Endothelial cell of umbilical vein (primary cell): ENCODE results near the gene RGS18. TPM values are rescaled to one million over a fixed set of nuclear protein-coding genes. Genes with fewer than 3 reads are reported as not detected.
A peak's percentile ranks its signal among the peaks of the same experiment; 100 is the strongest.

Experiments
- Bru-seq: library from RNA; stranded (reverse); fragments of 400-500 nt; gene quantifications from one replicate; lab custom pipeline; 2021; lab: Mats Ljungman, UMichigan
- BruChase-seq, 2 experiments: library from RNA; stranded (reverse); fragments of 400-500 nt; gene quantifications; one replicate each; lab custom pipeline; 2021; lab: Mats Ljungman, UMichigan
- BruUV-seq: library from RNA; stranded (reverse); fragments of 400-500 nt; replicated peaks from 2 replicates; lab custom pipeline; 2021; lab: Mats Ljungman, UMichigan
- CTCF ChIA-PET: fragments of 300-600, 350-600 bp; sonication (Branson Sonifier 250); formaldehyde crosslinking; loops from one replicate; lab custom pipeline; 2021; ENCODE audit warnings: antibody characterized with exemption, inconsistent platforms; lab: Charles Lee
- POLR2A ChIA-PET: fragments of 300-600, 350-600 bp; sonication (Branson Sonifier 250); formaldehyde crosslinking; loops from one replicate; lab custom pipeline; 2021; ENCODE audit warnings: antibody characterized with exemption, inconsistent platforms; lab: Charles Lee
- DNase-seq: peaks from one replicate; pipeline ENCODE4 v3.0.0-alpha.2; 2011; ENCODE audit warnings: low read depth, low spot score
- FAIRE-seq: peaks from 2 replicates; lab custom pipeline; 2011; peaks lifted over from hg19 to GRCh38; lab: Jason Lieb, UNC
- H2AFZ ChIP-seq: 2 replicates; pipeline ENCODE4 v1.6.0; 2012; ENCODE audit warnings: low read depth, low read length, control low read depth, inconsistent platforms
- H3K27ac ChIP-seq: 2 replicates; pipeline ENCODE4 v1.5.1; 2011; ENCODE audit warnings: low read depth, mild to moderate bottlenecking, control low read depth, low read length, moderate library complexity; ENCODE audit not compliant: insufficient read depth
- H3K27me3 ChIP-seq, 2 experiments: 2 replicates each; pipeline versions ENCODE4 v1.6.0 to v1.6.1; 2011; ENCODE audit warnings: low read length in 2 of 2, mixed read lengths in 1 of 2; ENCODE audit not compliant: control insufficient read depth in 2 of 2, insufficient read depth in 2 of 2
- H3K36me3 ChIP-seq, 2 experiments: 2 replicates in 1 of 2; 3 replicates in 1 of 2; pipeline ENCODE4 v1.5.1; 2011; ENCODE audit warnings: low read length in 2 of 2, mild to moderate bottlenecking in 1 of 2, moderate library complexity in 1 of 2; ENCODE audit not compliant: control insufficient read depth in 2 of 2, insufficient read depth in 2 of 2; ENCODE audit errors: extremely low read depth in 1 of 2
- H3K4me1 ChIP-seq: 3 replicates; pipeline ENCODE4 v1.5.1; 2011; ENCODE audit warnings: mild to moderate bottlenecking, low read length; ENCODE audit not compliant: control insufficient read depth, insufficient read depth; ENCODE audit errors: extremely low read depth
- H3K4me2 ChIP-seq: 2 replicates; pipeline ENCODE4 v1.6.1; 2011; ENCODE audit warnings: low read length, control low read depth, mixed read lengths; ENCODE audit not compliant: insufficient read depth
- H3K4me3 ChIP-seq, 3 experiments: fragments of 200-600 bp in 1 of 3; sonication (generic), shearing (Covaris generic) in 1 of 3; replicated peaks in 1 of 3; 2 replicates each; pipeline ENCODE4 v1.5.1; 2011 to 2016; ENCODE audit warnings: control low read depth in 3 of 3, low read length in 3 of 3, mild to moderate bottlenecking in 2 of 3, inconsistent platforms in 1 of 3, low read depth in 1 of 3, moderate library complexity in 1 of 3; ENCODE audit not compliant: insufficient read depth in 1 of 3
- H3K79me2 ChIP-seq: 2 replicates; pipeline ENCODE4 v1.6.0; 2012; ENCODE audit warnings: low read length, inconsistent platforms; ENCODE audit not compliant: control insufficient read depth, insufficient read depth
- H3K9ac ChIP-seq: replicated peaks from 2 replicates; pipeline ENCODE3; 2011; ENCODE audit warnings: low read length, control low read depth; ENCODE audit not compliant: insufficient read depth; ENCODE audit errors: extremely low read depth
- H3K9me1 ChIP-seq: replicated peaks from 3 replicates; pipeline ENCODE4 v1.6.0; 2011; ENCODE audit warnings: mild to moderate bottlenecking, low read length; ENCODE audit not compliant: control insufficient read depth, insufficient read depth; ENCODE audit errors: extremely low read depth
- H3K9me3 ChIP-seq: replicated peaks from 2 replicates; pipeline ENCODE4 v1.5.1; 2012; ENCODE audit warnings: low read length, inconsistent platforms; ENCODE audit not compliant: control insufficient read depth, insufficient read depth
- H4K20me1 ChIP-seq: replicated peaks from 2 replicates; pipeline ENCODE3; 2011; ENCODE audit warnings: mild to moderate bottlenecking, low read length; ENCODE audit not compliant: control insufficient read depth, insufficient read depth; ENCODE audit errors: extremely low read depth
- EZH2 ChIP-seq: IDR thresholded peaks from 2 replicates; pipeline ENCODE4 v1.6.1; 2012; ENCODE audit warnings: borderline replicate concordance, low read depth, mild to moderate bottlenecking, moderate library complexity, low read length, inconsistent platforms; ENCODE audit not compliant: severe bottlenecking
- FOS ChIP-seq: IDR thresholded peaks from 2 replicates; pipeline ENCODE4 v1.6.1; 2011; ENCODE audit warnings: mild to moderate bottlenecking, low read length, moderate library complexity, borderline replicate concordance; ENCODE audit not compliant: insufficient read depth
- GATA2 ChIP-seq: IDR thresholded peaks from 2 replicates; pipeline ENCODE4 v1.7.0; 2011; ENCODE audit warnings: low read depth, mild to moderate bottlenecking, moderate library complexity, mixed read lengths, low read length; ENCODE audit not compliant: insufficient read length, insufficient read depth
- JUN ChIP-seq: IDR thresholded peaks from 2 replicates; pipeline ENCODE4 v1.6.1; 2011; ENCODE audit warnings: borderline replicate concordance, low read depth; ENCODE audit not compliant: insufficient read length, insufficient read depth
- MYC ChIP-seq: IDR thresholded peaks from one replicate; pipeline ENCODE4 v1.6.1; 2011; ENCODE audit warnings: mild to moderate bottlenecking, low read depth, low read length
- POLR2A ChIP-seq: IDR thresholded peaks from 2 replicates; pipeline ENCODE4 v1.6.1; 2012; ENCODE audit warnings: low read depth, mild to moderate bottlenecking, control low read depth, low read length
- POLR2AphosphoS5 ChIP-seq: IDR thresholded peaks from 2 replicates; pipeline ENCODE4 v1.6.1; 2012; ENCODE audit warnings: low read depth, mild to moderate bottlenecking, control low read depth, low read length, moderate library complexity; ENCODE audit not compliant: insufficient read depth
- dilution Hi-C: fragments of 300-500 bp; cut with MboI; formaldehyde crosslinking; loops from one replicate; pipeline ENCODE4 v1.15.0; 2019; ENCODE audit warnings: low sequenced_read_pairs; ENCODE audit not compliant: extremely low pct_ligation_motif_present
- intact Hi-C: fragments of 100-400 bp; cut with micrococcal nuclease; formaldehyde crosslinking; loops from one replicate; pipeline ENCODE4 v1.10.0; 2022
- long read RNA-seq: library from polyadenylated mRNA; stranded (forward); transcript quantifications from one replicate; pipeline ENCODE4 v2.0.0, GENCODE V29; 2021
- polyA minus RNA-seq, 3 experiments: library from RNA; depleted of rRNA, polyadenylated mRNA; stranded (reverse); fragments of >200 nt; gene quantifications; 1 replicate in 1 of 3; 2 replicates in 2 of 3; pipeline ENCODE4 v1.2.3, GENCODE V29; 2011
- polyA plus RNA-seq, 4 experiments: library from polyadenylated mRNA; depleted of rRNA in 3 of 4; stranded (reverse) in 3 of 4; unstranded in 1 of 4; fragments of >200 nt; gene quantifications; 2 replicates each; pipeline versions ENCODE4 v1.2.1 to v1.2.3, GENCODE V29; 2011 to 2012; ENCODE audit warnings: missing spikeins in 1 of 4
- total RNA-seq: library from RNA; stranded (reverse); gene quantifications from 2 replicates; pipeline ENCODE4 v1.2.3, GENCODE V29; 2021
- TF ChIP-seq, protein P1 (sequence below): IDR thresholded peaks from 2 replicates; pipeline ENCODE4 v1.6.1; 2011; ENCODE audit not compliant: insufficient read depth, insufficient read length
- TF ChIP-seq, protein P2 (sequence below), 2 donors: IDR thresholded peaks; 1 replicate in 1 of 2; 2 replicates in 1 of 2; pipeline ENCODE4 v1.5.1; 2011; ENCODE audit warnings: low read length in 2 of 2, mild to moderate bottlenecking in 2 of 2, moderate library complexity in 2 of 2, control low read depth in 1 of 2, inconsistent platforms in 1 of 2, low read depth in 1 of 2; ENCODE audit not compliant: insufficient read depth in 1 of 2; ENCODE audit errors: extremely low read depth in 1 of 2

Gene RGS18, protein sequence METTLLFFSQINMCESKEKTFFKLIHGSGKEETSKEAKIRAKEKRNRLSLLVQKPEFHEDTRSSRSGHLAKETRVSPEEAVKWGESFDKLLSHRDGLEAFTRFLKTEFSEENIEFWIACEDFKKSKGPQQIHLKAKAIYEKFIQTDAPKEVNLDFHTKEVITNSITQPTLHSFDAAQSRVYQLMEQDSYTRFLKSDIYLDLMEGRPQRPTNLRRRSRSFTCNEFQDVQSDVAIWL
- total RNA-seq, result not detected in 2 replicates
- polyA plus RNA-seq, result not detected in 2 replicates
- not detected in 2 replicates for polyA plus RNA-seq (2011; cell fraction: cytosol; rRNA removed)
- not detected in 2 replicates for polyA plus RNA-seq (2011; cell fraction: nucleus; rRNA removed)
- not detected in 2 replicates for polyA plus RNA-seq (2012)
- not detected in 2 replicates for polyA minus RNA-seq
- not detected for polyA minus RNA-seq (2011; cell fraction: cytosol; rRNA and poly(A)+ RNA removed)
- not detected in 2 replicates for polyA minus RNA-seq (2011; cell fraction: nucleus; rRNA and poly(A)+ RNA removed)
- Bru-seq, nascent RNA, result not detected
- BruChase-seq, experiment 1, labeled RNA remaining after a 6-hour chase, result percentile 9 among the genes with signal in this experiment
- BruChase-seq, experiment 2, labeled RNA remaining after a 2-hour chase, result not detected
- long read RNA-seq, result 0 reads

GRCh38 chr1:192158181-192158580, at the start of gene RGS18:
RGS18 (plus strand) TSS chr1:192158462; CDS start chr1:192158638, 176 bp downstream.
- Histone ChIP-seq H4K20me1 (no peaks in the 10 kb centered on the region), H3K36me3 (no peaks in the 10 kb centered on the region), H3K9me1 (no peaks in the 10 kb centered on the region), H2AFZ (no peak within 1 kb of the TSS), H3K4me2 (no peak within 1 kb of the TSS), H3K4me1 (peaks cover 14% of the 10 kb centered on the region), H3K9ac (no peak within 1 kb of the TSS), H3K79me2 (no peaks in the 10 kb centered on the region), H3K27ac (no peak within 1 kb of the TSS), H3K9me3 (no peaks in the 10 kb centered on the region), H3K27me3 (no peaks in the 10 kb centered on the region), H3K4me3 (no peak within 1 kb of the TSS)
- intact Hi-C loops (no loop called here), dilution Hi-C loops (no loop called here)
- no peak for TF ChIP-seq JUN
- TF ChIP-seq MYC, result no peak
- TF ChIP-seq FOS, result no peak
- TF ChIP-seq POLR2A, result no peak
- TF ChIP-seq, protein P1, sequence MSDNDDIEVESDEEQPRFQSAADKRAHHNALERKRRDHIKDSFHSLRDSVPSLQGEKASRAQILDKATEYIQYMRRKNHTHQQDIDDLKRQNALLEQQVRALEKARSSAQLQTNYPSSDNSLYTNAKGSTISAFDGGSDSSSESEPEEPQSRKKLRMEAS, result no peak
- TF ChIP-seq GATA2, result no peak
- no peak for TF ChIP-seq EZH2
- TF ChIP-seq, protein P2, sequence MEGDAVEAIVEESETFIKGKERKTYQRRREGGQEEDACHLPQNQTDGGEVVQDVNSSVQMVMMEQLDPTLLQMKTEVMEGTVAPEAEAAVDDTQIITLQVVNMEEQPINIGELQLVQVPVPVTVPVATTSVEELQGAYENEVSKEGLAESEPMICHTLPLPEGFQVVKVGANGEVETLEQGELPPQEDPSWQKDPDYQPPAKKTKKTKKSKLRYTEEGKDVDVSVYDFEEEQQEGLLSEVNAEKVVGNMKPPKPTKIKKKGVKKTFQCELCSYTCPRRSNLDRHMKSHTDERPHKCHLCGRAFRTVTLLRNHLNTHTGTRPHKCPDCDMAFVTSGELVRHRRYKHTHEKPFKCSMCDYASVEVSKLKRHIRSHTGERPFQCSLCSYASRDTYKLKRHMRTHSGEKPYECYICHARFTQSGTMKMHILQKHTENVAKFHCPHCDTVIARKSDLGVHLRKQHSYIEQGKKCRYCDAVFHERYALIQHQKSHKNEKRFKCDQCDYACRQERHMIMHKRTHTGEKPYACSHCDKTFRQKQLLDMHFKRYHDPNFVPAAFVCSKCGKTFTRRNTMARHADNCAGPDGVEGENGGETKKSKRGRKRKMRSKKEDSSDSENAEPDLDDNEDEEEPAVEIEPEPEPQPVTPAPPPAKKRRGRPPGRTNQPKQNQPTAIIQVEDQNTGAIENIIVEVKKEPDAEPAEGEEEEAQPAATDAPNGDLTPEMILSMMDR (IDR thresholded peaks at IDR 0.05; ENCODE audit: extremely low read depth in 1 of 2, insufficient read depth in 1 of 2, low read depth in 1 of 2, low read length in 2 of 2), result no peak
- no peak for TF ChIP-seq POLR2AphosphoS5
- no peak for FAIRE-seq
- no TSS peak for BruUV-seq
- ChIA-PET POLR2A (no interaction called here), CTCF (no interaction called here)
- DNase-seq, result no peak
